GM18511 (cell line): ENCODE results near the gene PAPSS2.
"Not testable (repeated sequence)": the region's sequence is repeated elsewhere in the genome, so short reads cannot be mapped to it uniquely, and the experiment has no call there.

Experiments
- ATAC-seq: cut with Tn5 transposase; IDR thresholded peaks from one replicate; pipeline ENCODE4 v1.9.1; 2021; ENCODE audit warnings: mild to moderate bottlenecking, moderate library complexity; ENCODE audit not compliant: unreplicated experiment

The PAPSS2 gene

GRCh38 chr10:87702260-87702972 is 42.7 kb downstream of the PAPSS2 start:
- ATAC-seq = no peak

- ATAC-seq = no peak
Observed at GRCh38 chr10:87702973-87703294, 43.3 kb downstream of the PAPSS2 start.

GRCh38 chr10:87703771-87704170 is 44.1 kb downstream of the PAPSS2 start:
- no peak for ATAC-seq

GRCh38 chr10:87705339-87705738 is 45.7 kb downstream of the PAPSS2 start:
- no peak for ATAC-seq

- no peak for ATAC-seq
Observed at GRCh38 chr10:87706731-87707130, 47.1 kb downstream of the PAPSS2 start.

- ATAC-seq = no peak
Observed at GRCh38 chr10:87707254-87707653, 47.6 kb downstream of the PAPSS2 start.

- ATAC-seq = no peak
Observed at GRCh38 chr10:87712913-87713616, 53.4 kb downstream of the PAPSS2 start.

GRCh38 chr10:87713707-87714106 is 54.0 kb downstream of the PAPSS2 start:
- no peak for ATAC-seq

GRCh38 chr10:87715552-87716347 is 56.1 kb downstream of the PAPSS2 start:
- no peak for ATAC-seq

GRCh38 chr10:87716348-87716670 is 56.6 kb downstream of the PAPSS2 start:
- no peak for ATAC-seq

- no peak for ATAC-seq
Observed at GRCh38 chr10:87720665-87721064, 61.0 kb downstream of the PAPSS2 start.

GRCh38 chr10:87721781-87722180 is 62.1 kb downstream of the PAPSS2 start:
- no peak for ATAC-seq

- ATAC-seq = no peak
Observed at GRCh38 chr10:87722716-87723115, 63.0 kb downstream of the PAPSS2 start.

- ATAC-seq = no peak
Observed at GRCh38 chr10:87723500-87723899, 63.8 kb downstream of the PAPSS2 start.

- no peak for ATAC-seq
Observed at GRCh38 chr10:87724789-87725188, 65.1 kb downstream of the PAPSS2 start.

- no peak for ATAC-seq
Observed at GRCh38 chr10:87729940-87730339, 70.3 kb downstream of the PAPSS2 start.

- no peak for ATAC-seq
Observed at GRCh38 chr10:87733081-87733480, 73.4 kb downstream of the PAPSS2 start.

- ATAC-seq = no peak
Observed at GRCh38 chr10:87734987-87735827, 75.5 kb downstream of the PAPSS2 start.

- ATAC-seq = not testable (repeated sequence)
Observed at GRCh38 chr10:87738253-87738652, 78.6 kb downstream of the PAPSS2 start.

- ATAC-seq = no peak
Observed at GRCh38 chr10:87739703-87740102, 80.0 kb downstream of the PAPSS2 start.

- ATAC-seq = no peak
Observed at GRCh38 chr10:87740254-87740655, 80.6 kb downstream of the PAPSS2 start.
